HepG2 (cell line): Measurements from ENCODE around the gene MRPL27. TPM values are rescaled to one million over a fixed set of nuclear protein-coding genes. Genes with fewer than 3 reads are reported as not detected.

Experiments used
- ATRX ChIP-seq: sonication (generic); formaldehyde crosslinking; IDR thresholded peaks from 2 replicates; pipeline ENCODE4 v1.4.0; 2020; ENCODE audit warnings: missing genetic modification reagents, borderline replicate concordance
- E2F2 ChIP-seq: sonication (generic); formaldehyde crosslinking; IDR thresholded peaks from 2 replicates; pipeline ENCODE4 v1.4.0; 2020; ENCODE audit warnings: missing genetic modification reagents, borderline replicate concordance
- GMEB1 ChIP-seq: sonication (generic); formaldehyde crosslinking; IDR thresholded peaks from 2 replicates; pipeline ENCODE4 v1.5.1; 2020; ENCODE audit warnings: missing genetic modification reagents, mild to moderate bottlenecking, borderline replicate concordance
- KDM5A ChIP-seq: fragments of 200-600 bp; sonication (generic); IDR thresholded peaks from 2 replicates; pipeline ENCODE4 v1.7.0; 2018; ENCODE audit warnings: antibody characterized with exemption, mild to moderate bottlenecking, low read length, borderline replicate concordance
- NCOA1 ChIP-seq: sonication (generic); formaldehyde crosslinking; IDR thresholded peaks from 2 replicates; pipeline ENCODE4 v1.9.0; 2021; ENCODE audit warnings: missing genetic modification reagents
- RAD21 ChIP-seq: fragments of 450-650 bp; formaldehyde crosslinking; IDR thresholded peaks from 2 replicates; pipeline ENCODE4 v1.5.0; 2020; ENCODE audit warnings: mild to moderate bottlenecking
- REPIN1 ChIP-seq: sonication (generic); formaldehyde crosslinking; IDR thresholded peaks from 2 replicates; pipeline ENCODE4 v1.8.0; 2022; ENCODE audit warnings: missing genetic modification reagents, low read depth, mild to moderate bottlenecking, borderline replicate concordance
- SNRNP70 ChIP-seq: fragments of 200-400 bp; formaldehyde crosslinking; IDR thresholded peaks from 2 replicates; pipeline ENCODE4 v1.6.1; 2017; ENCODE audit warnings: mild to moderate bottlenecking, low read depth, low read length, moderate library complexity
- ZFP36L2 ChIP-seq: sonication (generic); formaldehyde crosslinking; IDR thresholded peaks from 2 replicates; pipeline ENCODE4 v1.4.0; 2020; ENCODE audit warnings: missing genetic modification reagents
- ZNF234 ChIP-seq: sonication (generic); formaldehyde crosslinking; conservative IDR thresholded peaks from 2 replicates; pipeline ENCODE4 v1.5.1; 2020; ENCODE audit warnings: mild to moderate bottlenecking, missing genetic modification reagents
- polyA plus RNA-seq, 8 experiments: library from polyadenylated mRNA; depleted of rRNA in 3 of 8; stranded (reverse) in 7 of 8; unstranded in 1 of 8; fragments of >200 nt; fragmentation: Illumina TruSeq in 4 of 8; extraction: Trizol in 4 of 8; gene quantifications; 2 replicates each; pipeline versions ENCODE4 v1.2.1 to v1.2.3, GENCODE V29; 2011 to 2016; ENCODE audit warnings: low read depth in 4 of 8, missing spikeins in 1 of 8, mixed read lengths in 1 of 8; ENCODE audit not compliant: insufficient read depth in 1 of 8
- total RNA-seq, 5 experiments: library from RNA; depleted of rRNA; stranded (reverse); fragments of >200 nt; fragmentation: Illumina TruSeq; extraction: Trizol; gene quantifications; 2 replicates each; pipeline ENCODE4 v1.2.3, GENCODE V29; 2016; ENCODE audit warnings: low read depth in 1 of 5
- TF ChIP-seq, protein P1 (sequence below): sonication (generic); formaldehyde crosslinking; IDR thresholded peaks from 2 replicates; pipeline ENCODE4 v1.4.0; 2020; ENCODE audit warnings: missing genetic modification reagents, borderline replicate concordance
- TF ChIP-seq, protein P2 (sequence below): sonication (generic); formaldehyde crosslinking; IDR thresholded peaks from 2 replicates; pipeline ENCODE4 v1.9.0; 2021; ENCODE audit warnings: missing genetic modification reagents, borderline replicate concordance
- TF ChIP-seq, protein P3 (sequence below): sonication (generic); formaldehyde crosslinking; IDR thresholded peaks from 2 replicates; pipeline ENCODE4 v1.5.0; 2020; ENCODE audit warnings: missing genetic modification reagents

Gene MRPL27
- total and polyA plus RNA-seq, 2 of the 13 experiments (the other 11 are each of a cell fraction or from before 2014, with no cell fraction given) = 137 to 217 TPM

DNA sequence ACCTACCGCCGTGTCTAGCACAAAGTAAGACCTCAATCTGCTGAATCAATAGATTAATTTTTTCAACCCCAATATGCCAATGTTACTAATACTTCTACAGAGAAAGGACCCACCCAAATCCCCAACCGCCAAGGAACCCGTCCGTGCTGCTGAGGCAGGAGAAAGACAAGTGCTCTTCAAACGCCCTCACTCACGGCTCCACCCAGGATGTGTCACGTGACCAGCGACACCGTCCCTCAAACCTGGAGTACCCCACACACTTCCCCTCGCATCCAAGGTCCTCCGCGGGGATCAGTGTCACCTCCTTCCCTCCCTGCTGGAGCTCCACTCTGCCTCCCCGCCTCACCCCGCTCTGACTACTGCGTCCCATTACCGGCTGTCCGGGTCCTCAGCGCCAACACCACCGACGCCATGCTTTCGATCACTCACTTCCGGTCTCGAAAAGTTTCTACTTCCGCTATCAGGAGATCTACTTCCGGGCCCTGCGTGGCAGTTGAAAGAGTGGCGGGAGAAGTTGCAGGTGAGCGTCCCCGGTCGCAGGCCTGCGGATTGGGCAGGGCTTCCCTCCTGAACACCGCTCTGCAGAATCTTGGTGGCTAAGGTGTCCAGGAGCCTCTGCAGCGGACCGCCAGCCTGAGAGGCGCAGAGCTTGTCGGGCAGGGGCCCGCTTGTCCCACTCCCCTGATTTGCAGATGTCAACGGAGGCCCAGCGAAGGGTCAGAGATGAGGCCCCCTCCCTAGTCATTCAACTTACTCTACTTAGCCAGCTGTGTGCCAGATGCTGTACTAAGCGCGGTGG lies at the start of gene MRPL27, which contains the start of gene EME1 (continued):
- TF ChIP-seq GMEB1 (CRISPR knock-in tag) (peak; percentile 89), E2F2 (CRISPR knock-in tag) (peak; percentile 67; the same call in 1 of the 2 replicates), NCOA1 (peak; percentile 72; the same call in 1 of the 2 replicates), SNRNP70 (no peak), ZNF234 (CRISPR knock-in tag) (0 out of 2 replicates have a peak, but pooled peaks have one; percentile 94), REPIN1 (CRISPR knock-in tag) (peak; percentile 97), ATRX (no peak), KDM5A (peak; percentile 97), RAD21 (CRISPR knock-in tag) (peak; percentile 56; the same call in 1 of the 2 replicates), ZFP36L2 (no peak)
- TF ChIP-seq, protein P1, sequence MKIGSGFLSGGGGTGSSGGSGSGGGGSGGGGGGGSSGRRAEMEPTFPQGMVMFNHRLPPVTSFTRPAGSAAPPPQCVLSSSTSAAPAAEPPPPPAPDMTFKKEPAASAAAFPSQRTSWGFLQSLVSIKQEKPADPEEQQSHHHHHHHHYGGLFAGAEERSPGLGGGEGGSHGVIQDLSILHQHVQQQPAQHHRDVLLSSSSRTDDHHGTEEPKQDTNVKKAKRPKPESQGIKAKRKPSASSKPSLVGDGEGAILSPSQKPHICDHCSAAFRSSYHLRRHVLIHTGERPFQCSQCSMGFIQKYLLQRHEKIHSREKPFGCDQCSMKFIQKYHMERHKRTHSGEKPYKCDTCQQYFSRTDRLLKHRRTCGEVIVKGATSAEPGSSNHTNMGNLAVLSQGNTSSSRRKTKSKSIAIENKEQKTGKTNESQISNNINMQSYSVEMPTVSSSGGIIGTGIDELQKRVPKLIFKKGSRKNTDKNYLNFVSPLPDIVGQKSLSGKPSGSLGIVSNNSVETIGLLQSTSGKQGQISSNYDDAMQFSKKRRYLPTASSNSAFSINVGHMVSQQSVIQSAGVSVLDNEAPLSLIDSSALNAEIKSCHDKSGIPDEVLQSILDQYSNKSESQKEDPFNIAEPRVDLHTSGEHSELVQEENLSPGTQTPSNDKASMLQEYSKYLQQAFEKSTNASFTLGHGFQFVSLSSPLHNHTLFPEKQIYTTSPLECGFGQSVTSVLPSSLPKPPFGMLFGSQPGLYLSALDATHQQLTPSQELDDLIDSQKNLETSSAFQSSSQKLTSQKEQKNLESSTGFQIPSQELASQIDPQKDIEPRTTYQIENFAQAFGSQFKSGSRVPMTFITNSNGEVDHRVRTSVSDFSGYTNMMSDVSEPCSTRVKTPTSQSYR = no peak
- TF ChIP-seq, protein P2, sequence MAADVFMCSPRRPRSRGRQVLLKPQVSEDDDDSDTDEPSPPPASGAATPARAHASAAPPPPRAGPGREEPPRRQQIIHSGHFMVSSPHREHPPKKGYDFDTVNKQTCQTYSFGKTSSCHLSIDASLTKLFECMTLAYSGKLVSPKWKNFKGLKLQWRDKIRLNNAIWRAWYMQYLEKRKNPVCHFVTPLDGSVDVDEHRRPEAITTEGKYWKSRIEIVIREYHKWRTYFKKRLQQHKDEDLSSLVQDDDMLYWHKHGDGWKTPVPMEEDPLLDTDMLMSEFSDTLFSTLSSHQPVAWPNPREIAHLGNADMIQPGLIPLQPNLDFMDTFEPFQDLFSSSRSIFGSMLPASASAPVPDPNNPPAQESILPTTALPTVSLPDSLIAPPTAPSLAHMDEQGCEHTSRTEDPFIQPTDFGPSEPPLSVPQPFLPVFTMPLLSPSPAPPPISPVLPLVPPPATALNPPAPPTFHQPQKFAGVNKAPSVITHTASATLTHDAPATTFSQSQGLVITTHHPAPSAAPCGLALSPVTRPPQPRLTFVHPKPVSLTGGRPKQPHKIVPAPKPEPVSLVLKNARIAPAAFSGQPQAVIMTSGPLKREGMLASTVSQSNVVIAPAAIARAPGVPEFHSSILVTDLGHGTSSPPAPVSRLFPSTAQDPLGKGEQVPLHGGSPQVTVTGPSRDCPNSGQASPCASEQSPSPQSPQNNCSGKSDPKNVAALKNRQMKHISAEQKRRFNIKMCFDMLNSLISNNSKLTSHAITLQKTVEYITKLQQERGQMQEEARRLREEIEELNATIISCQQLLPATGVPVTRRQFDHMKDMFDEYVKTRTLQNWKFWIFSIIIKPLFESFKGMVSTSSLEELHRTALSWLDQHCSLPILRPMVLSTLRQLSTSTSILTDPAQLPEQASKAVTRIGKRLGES (CRISPR knock-in tag) = 0 out of 2 replicates have a peak, but pooled peaks have one; percentile 50
- TF ChIP-seq, protein P3, sequence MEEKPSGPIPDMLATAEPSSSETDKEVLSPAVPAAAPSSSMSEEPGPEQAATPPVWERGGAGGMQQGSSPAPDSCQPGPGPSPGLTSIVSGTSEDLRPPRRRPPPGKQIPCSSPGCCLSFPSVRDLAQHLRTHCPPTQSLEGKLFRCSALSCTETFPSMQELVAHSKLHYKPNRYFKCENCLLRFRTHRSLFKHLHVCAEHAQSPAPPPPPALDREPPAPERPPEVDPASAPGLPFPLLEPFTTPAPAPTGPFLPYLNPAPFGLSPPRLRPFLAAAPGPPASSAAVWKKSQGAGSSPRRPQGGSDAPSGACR (CRISPR knock-in tag) = no peak; the same call in 1 of the 2 replicates
